Stimulated activated CD4-positive, alpha-beta T cell treated with anti-CD3 and anti-CD28 coated beads, Interleukin-1b, Interleukin-23, amount 100 ng/mL, for 48 hours (primary cell): ENCODE results near the gene PLXNB1.
"Not testable (repeated sequence)": the region's sequence is repeated elsewhere in the genome, so short reads cannot be mapped to it uniquely, and the experiment has no call there.

Experiments used
- DNase-seq: peaks from one replicate; pipeline ENCODE4 v3.0.0-alpha.2; 2020

Gene PLXNB1

DNA sequence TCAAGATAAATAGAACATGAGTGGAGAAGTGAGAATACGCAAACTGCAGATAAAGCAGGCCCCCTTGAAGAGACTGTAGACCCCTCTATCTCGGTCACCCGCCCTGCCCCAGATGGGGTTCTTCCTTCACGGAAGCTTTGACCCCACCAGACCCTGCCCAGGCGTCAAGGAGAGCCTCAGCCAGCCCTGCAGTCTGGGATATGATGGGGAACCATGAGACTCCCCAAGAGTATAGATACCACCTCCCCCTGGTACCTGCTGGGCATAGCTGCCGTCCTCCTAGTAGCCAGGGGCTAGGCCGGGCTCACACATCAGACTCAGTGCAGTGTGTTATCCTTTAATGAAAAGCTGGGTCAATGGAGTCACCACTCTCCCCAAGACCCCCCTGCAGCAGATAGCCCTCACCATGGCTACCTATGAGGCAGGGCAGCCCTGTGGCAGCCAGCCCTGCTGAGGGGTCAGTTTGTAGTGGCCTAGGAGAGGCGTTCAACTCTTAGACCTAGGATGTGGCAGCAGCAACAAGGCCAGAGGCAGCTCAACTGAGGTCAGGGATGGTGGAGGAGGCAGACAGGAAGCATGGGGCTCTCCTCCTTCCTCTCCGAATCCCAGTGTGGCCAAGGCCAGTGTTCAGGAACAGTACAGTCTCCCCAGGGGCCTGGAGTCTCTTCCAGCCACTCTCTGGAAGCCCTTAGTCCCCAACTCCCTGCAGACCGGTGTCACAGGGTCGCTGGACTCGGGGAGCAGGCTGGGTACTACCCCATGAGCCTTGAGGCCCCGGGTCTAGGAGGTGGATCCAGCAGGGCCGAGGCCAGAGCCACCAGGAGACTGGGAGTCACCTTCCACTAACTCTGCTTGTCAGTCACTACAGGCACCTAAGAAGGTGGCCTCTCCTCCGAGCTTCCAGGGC, 26.1 kb downstream of the PLXNB1 start:
- no peak for DNase-seq

- DNase-seq: no peak
Measured at GRCh38 chr3:48402907-48403306, 27.0 kb downstream of the PLXNB1 start.

DNA sequence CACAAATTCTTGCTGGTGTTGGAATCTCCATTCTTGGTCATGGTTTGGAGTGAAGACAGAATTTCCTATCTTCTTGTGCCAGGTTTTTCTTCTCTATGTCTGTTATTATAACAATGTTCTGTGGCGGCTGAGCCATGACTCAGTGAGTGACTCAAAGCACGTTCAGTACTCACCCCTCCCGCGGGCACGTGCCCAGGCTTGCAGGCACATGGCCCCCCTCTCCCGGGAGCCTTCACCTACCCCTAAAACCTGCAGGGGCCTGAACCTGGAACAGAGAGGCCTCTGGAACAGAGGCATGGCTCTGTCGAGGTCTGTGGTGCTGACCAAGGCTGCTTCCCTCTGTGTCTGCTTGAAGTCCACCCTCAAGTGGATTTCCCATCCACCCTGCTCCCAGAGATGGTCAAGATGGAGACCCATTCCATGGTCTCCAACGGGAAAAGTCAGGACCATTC, 27.6 kb downstream of the PLXNB1 start:
- DNase-seq: no peak

GRCh38 chr3:48401434-48401901, 28.4 kb downstream of the PLXNB1 start:
- not testable (repeated sequence) for DNase-seq

DNA sequence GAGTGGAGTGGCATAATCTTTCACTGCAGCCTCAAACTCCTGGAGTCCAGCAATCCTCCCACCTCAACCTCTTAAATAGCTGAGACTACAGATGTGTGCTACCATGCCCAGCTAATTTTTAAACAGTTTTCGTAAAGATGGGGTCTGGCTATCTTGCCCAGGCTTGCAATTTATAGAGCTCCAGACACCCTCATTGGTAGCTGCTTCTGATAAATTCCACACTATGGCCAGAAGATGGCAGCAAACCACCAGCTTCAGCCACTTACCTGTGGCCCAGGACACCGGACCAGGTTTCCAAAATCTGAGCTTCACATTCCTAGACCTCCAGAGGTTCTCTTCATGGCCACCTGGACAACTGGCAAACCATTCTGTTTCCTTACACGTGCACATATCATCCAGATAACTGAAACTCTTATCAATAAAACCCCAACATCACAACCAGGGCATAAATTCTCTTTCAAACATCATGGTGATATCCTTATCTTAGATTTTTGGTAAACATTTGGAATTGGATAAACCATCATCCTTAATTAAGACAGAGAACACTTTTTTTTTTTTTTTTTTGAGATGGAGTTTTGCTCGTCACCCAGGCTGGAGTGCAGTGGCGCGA, 29.0 kb downstream of the PLXNB1 start:
- DNase-seq: peak; percentile 60

- no peak for DNase-seq
Measured at GRCh38 chr3:48399387-48400172, 30.3 kb downstream of the PLXNB1 start.

DNA sequence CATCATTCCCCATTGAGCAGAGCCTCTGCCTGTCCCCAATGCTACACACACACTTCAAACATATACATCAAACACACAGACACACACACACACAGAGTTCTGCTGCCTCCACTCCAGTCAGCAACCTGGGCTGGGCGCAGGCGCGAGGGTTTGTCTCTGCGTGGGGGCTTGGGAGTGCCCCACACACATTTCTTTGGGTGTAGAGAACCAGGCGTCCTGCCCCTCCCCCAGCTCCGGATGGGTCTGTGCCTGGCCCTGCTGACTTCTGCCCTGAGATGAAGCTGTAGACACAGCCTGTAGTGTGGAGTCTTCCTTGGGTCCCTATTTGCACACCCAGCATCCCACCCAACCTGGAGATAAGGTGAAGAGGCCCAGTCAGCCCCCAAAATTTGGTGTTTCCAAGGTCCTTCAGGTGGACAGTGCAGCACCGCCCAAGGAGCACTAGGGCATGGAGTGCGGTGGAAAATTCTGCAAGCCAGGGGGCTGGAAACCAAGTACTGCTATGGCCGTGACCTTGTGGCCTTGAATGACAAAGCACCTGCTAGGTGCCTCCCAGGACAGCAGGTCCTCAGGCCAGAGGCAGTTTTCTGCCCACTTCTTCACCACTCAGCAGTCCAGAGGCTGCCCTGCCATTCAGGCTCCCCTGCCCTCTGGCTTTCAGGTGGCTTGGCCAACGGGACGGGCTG, 31.0 kb downstream of the PLXNB1 start:
- DNase-seq: no peak

GRCh38 chr3:48397767-48398681, 31.9 kb downstream of the PLXNB1 start:
- DNase-seq: no peak

GRCh38 chr3:48395714-48396113, 34.2 kb downstream of the PLXNB1 start:
- DNase-seq: no peak

DNA sequence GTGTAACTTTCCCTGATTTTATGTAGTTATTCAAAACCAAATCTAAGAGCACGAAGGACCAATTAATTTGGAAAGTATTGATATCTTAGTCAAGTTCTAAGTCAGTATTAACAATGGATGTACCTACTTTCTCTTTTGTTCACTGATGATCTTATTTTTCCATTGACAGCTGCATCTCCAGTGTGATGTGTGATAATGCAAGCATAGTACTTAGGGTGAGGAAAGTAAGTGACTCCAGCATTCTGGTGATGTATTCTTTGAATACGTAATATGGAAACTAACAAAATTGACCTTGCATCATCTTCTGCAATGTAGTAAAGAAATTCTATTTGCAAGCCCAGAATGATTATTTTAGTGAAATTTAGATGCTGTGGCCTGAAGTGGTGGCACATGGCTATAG, 35.5 kb downstream of the PLXNB1 start:
- DNase-seq: no peak

DNA sequence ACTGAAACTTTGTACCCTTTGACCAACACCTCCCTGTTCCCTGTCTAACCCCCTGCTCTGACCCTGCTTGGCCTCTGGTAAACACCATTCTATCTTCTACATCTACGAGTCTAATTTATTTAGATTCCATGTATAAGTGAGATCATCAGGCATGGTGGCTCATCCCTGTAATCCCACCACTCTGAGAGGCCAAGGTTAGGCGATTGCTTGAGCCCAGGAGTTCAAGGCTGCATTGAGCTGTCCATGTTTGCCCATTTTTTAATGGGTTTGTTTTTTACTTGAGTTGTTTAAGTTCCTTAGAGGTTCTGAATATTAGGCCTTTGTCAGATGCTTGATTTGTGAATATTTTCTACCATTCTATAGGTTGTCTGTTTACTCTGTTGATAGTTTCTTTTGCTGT, 40.9 kb downstream of the PLXNB1 start:
- DNase-seq: no peak

- DNase-seq: no peak
Measured at GRCh38 chr3:48387634-48388033, 42.3 kb downstream of the PLXNB1 start.

GRCh38 chr3:48372862-48373435, 56.9 kb downstream of the PLXNB1 start:
- no peak for DNase-seq

DNA sequence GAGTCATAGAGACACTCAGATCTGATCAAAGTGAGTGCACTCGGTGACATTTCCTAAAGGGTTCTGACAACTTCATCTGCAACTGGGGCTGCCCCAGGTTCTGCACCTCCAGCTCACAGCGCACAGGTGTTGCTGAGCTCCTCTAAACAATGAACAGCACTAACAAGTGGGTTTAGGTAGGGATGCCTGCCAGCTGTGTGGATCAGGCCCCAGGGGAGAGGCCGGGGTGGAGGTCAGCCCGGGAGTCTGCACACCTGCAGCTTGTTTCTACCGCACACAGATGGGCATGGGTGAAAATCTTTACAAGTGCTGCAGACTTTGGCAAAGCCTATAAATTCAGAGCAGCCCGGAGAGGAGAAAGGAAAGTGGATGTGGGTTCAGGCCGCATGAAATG, 57.5 kb downstream of the PLXNB1 start:
- no peak for DNase-seq

- DNase-seq: no peak
Measured at GRCh38 chr3:48371651-48372376, 58.1 kb downstream of the PLXNB1 start, which contains the start of gene FBXW12. FBXW12 (plus strand) TSS chr3:48372219; CDS start chr3:48372768, 549 bp downstream.

DNA sequence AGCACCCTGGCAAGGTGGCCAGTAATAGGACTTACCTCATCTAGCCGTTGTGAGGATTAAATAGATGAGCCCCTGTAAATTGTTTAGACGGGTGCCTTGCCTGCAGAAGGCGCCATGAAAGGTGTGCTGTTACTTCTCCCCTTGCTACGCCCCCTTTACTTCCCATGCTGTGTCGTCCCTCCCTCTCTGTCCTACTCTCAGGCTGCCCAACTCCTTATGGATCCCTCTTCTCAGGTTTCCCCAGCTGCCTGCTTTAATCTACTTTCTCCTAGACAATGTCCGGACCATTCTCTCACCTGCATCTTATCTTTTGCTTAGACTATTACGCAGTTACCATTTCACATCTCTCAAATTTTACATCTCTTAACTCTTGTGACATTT, 59.6 kb downstream of the PLXNB1 start:
- DNase-seq: no peak

- DNase-seq: no peak
Measured at GRCh38 chr3:48369693-48370332, 60.1 kb downstream of the PLXNB1 start.

DNA sequence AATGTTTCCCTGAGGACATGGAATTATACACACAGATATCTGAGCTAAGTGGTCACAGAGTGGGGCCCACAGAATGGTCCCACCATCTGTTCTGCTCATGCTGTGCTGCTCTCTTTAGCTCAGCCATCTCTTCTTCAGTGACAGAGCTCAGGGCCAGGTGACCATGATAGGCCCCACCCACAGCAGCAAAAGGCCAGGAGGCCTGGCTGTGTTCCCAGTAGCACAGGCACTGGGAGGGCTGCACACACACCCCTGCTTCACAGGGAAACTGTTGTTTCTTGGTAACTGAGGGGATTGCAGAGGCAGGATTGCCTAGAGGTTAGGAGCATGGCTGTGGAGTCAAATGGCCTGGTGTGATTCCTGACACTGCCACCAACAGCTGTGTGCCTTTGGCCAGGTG, 62.7 kb downstream of the PLXNB1 start:
- no peak for DNase-seq

GRCh38 chr3:48364840-48365239, 65.0 kb downstream of the PLXNB1 start:
- DNase-seq: no peak

DNA sequence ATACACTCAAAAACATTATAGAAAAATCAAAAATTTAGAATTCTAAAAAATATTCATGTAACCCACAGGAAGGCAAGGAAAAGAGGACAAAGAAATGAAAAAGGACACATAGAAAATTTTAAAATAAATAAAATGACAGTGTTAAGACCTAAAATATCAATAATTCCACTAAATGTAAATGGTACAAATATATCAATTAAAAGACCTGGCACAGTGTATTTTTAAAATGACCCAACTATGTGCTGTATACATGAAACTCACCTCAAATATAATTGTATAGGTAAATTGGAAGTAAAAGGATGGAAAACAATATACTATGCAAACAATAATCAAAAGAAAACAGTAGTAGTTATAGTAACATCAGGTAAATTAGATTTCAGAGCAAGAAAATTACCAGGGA, 68.0 kb downstream of the PLXNB1 start:
- no peak for DNase-seq
